ENCODE data around the gene VPS51.
"Not testable (repeated sequence)": the region's sequence is repeated elsewhere in the genome, so short reads cannot be mapped to it uniquely, and the experiment has no call there.

The VPS51 gene

DNA sequence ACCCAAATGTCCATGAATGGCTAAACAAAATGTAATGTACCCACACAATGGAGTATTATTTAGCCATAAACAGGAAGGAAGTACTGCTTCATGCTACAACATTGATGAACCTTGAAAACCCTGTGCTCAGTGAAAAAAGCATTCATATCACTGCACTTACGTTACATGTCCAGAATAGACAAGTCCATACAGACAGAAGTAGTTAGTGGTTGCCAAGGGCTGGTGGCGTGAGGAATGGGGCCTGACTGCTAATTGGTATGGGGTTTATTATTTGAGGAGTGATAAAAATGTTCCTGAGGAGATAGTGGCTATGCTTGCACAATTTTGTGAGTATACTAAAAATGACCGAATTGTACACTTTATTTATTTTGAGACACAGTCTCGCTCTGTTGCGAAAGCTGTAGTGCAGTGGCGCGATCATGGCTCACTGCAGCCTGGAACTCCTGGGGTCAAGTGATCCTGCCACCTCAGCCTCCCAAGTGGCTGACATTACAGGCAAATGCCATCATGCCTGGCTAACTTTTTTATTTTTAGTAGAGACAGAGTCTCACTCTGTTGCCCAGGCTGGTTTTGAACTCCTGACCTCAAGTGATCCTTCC lies 46.0 kb downstream of the VPS51 start:
- Histone ChIP-seq H3K27me3 (ENCODE audit: insufficient read depth, poor library complexity, severe bottlenecking) (no peaks in the 10 kb centered on the region), H3K4me3 (ENCODE audit: severe bottlenecking) (no peak overlapping the region), H3K27ac (ENCODE audit: poor library complexity, severe bottlenecking) (no peak overlapping the region), H3K9me3 (ENCODE audit: severe bottlenecking) (peaks cover under 1% of the 10 kb centered on the region), H3K4me1 (ENCODE audit: insufficient read depth, poor library complexity, severe bottlenecking) (peaks cover 3% of the 10 kb centered on the region), H3K36me3 (ENCODE audit: low read depth) (no peaks in the 10 kb centered on the region)
- TF ChIP-seq, protein P1, sequence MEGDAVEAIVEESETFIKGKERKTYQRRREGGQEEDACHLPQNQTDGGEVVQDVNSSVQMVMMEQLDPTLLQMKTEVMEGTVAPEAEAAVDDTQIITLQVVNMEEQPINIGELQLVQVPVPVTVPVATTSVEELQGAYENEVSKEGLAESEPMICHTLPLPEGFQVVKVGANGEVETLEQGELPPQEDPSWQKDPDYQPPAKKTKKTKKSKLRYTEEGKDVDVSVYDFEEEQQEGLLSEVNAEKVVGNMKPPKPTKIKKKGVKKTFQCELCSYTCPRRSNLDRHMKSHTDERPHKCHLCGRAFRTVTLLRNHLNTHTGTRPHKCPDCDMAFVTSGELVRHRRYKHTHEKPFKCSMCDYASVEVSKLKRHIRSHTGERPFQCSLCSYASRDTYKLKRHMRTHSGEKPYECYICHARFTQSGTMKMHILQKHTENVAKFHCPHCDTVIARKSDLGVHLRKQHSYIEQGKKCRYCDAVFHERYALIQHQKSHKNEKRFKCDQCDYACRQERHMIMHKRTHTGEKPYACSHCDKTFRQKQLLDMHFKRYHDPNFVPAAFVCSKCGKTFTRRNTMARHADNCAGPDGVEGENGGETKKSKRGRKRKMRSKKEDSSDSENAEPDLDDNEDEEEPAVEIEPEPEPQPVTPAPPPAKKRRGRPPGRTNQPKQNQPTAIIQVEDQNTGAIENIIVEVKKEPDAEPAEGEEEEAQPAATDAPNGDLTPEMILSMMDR (IDR thresholded peaks at IDR 0.05; ENCODE audit: poor library complexity, severe bottlenecking): no peak
- ATAC-seq (ENCODE audit: low read depth) (no peak), DNase-seq (ENCODE audit: low spot score) (no peak)

DNA sequence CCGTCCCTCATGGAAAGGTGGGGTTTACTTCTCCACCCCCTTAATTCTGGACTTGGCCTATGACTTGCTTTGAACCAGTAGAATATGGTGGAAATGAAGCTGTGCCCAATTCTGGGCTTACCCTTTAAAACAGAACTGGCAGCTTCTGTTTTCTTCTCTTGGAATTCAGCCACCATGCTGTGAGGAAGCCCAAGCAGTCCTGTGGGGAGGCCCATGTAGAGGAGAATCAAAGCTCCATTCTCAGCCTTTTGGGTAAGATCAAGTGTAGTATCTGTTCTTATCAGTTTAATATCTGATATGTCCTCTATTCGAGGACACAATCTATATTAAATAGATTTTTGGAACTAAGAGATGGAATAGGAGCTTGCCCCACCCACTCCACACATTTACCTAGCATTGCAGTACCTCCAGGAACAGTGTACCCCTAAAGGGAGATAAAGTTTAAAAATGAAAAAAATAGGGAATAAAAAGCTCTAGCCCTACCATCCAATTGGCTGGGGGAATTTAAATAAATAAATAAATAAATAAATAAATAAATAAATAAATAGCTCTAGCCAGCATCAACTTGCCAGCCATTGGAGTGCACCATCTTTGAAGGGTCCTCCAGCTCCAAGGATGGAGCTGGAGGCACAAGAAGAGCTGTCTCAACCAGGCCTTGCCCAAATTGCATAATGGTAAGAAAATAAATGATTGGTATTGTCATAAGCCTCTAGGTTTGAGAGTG lies 51.5 kb downstream of the VPS51 start:
- TF ChIP-seq, protein P1 (IDR thresholded peaks at IDR 0.05; ENCODE audit: poor library complexity, severe bottlenecking): no peak
- no peaks in the 10 kb centered on the region for H3K36me3 ChIP-seq (ENCODE audit: low read depth)
- no peak overlapping the region for H3K27ac ChIP-seq (ENCODE audit: poor library complexity, severe bottlenecking)
- H3K9me3 ChIP-seq (ENCODE audit: severe bottlenecking): peaks cover 3% of the 10 kb centered on the region
- H3K4me3 ChIP-seq (ENCODE audit: severe bottlenecking): no peak overlapping the region
- ATAC-seq (ENCODE audit: low read depth) (no peak), DNase-seq (ENCODE audit: low spot score) (no peak)
- H3K4me1 ChIP-seq (ENCODE audit: insufficient read depth, poor library complexity, severe bottlenecking): peaks cover 12% of the 10 kb centered on the region
- no peaks in the 10 kb centered on the region for H3K27me3 ChIP-seq (ENCODE audit: insufficient read depth, poor library complexity, severe bottlenecking)

DNA sequence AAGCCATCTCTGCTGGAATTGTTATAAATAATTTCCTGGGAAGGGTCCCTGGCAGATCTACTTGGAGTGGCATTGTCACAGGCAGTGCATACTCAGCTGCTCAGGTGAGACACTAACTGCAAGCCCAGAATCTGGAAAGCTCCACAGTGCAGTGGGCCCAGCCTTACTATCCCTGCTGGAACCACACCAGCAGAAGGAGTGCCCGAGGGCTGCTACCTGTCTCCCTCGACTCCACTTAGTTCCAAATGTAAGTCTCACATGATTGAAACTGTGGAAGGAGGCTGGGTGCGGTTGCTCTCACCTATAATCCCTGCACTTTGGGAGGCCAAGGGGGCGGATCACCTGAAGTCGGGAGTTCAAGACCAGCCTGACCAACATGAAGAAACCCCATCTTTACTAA lies 52.6 kb downstream of the VPS51 start:
- H3K27me3 ChIP-seq (ENCODE audit: insufficient read depth, poor library complexity, severe bottlenecking): no peaks in the 10 kb centered on the region
- DNase-seq (ENCODE audit: low spot score): no peak
- TF ChIP-seq, protein P1 (IDR thresholded peaks at IDR 0.05; ENCODE audit: poor library complexity, severe bottlenecking): no peak
- H3K4me3 ChIP-seq (ENCODE audit: severe bottlenecking): no peak overlapping the region
- no peaks in the 10 kb centered on the region for H3K36me3 ChIP-seq (ENCODE audit: low read depth)
- no peak for ATAC-seq (ENCODE audit: low read depth)
- H3K27ac ChIP-seq (ENCODE audit: poor library complexity, severe bottlenecking): no peak overlapping the region
- peaks cover 3% of the 10 kb centered on the region for H3K9me3 ChIP-seq (ENCODE audit: severe bottlenecking)
- peaks cover 12% of the 10 kb centered on the region for H3K4me1 ChIP-seq (ENCODE audit: insufficient read depth, poor library complexity, severe bottlenecking)

DNA sequence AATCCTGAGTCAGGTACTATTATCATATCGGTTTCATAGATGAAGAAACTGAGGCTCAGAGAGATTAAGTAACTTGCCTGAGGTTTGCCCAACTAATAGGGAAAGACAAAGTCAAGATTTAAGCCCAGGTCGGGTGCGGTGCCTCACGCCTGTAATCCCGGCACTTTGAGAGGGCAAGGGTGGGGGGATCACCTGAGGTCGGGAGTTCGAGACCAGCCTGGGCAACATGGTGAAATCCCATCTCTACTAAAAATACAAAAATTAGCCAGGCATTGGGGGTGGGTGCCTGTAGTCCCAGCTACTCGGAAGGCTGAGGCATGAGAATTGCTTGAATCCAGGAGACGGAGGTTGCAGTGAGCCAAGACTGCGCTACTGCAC lies 54.1 kb downstream of the VPS51 start:
- H3K36me3 ChIP-seq (ENCODE audit: low read depth); H3K4me3 ChIP-seq (ENCODE audit: severe bottlenecking); DNase-seq (ENCODE audit: low spot score); H3K27me3 ChIP-seq (ENCODE audit: insufficient read depth, poor library complexity, severe bottlenecking); H3K9me3 ChIP-seq (ENCODE audit: severe bottlenecking); ATAC-seq (ENCODE audit: low read depth): not testable (repeated sequence)
- H3K4me1 ChIP-seq (ENCODE audit: insufficient read depth, poor library complexity, severe bottlenecking): peaks cover 12% of the 10 kb centered on the region
- H3K27ac ChIP-seq (ENCODE audit: poor library complexity, severe bottlenecking): peak overlapping the region; percentile 4

DNA sequence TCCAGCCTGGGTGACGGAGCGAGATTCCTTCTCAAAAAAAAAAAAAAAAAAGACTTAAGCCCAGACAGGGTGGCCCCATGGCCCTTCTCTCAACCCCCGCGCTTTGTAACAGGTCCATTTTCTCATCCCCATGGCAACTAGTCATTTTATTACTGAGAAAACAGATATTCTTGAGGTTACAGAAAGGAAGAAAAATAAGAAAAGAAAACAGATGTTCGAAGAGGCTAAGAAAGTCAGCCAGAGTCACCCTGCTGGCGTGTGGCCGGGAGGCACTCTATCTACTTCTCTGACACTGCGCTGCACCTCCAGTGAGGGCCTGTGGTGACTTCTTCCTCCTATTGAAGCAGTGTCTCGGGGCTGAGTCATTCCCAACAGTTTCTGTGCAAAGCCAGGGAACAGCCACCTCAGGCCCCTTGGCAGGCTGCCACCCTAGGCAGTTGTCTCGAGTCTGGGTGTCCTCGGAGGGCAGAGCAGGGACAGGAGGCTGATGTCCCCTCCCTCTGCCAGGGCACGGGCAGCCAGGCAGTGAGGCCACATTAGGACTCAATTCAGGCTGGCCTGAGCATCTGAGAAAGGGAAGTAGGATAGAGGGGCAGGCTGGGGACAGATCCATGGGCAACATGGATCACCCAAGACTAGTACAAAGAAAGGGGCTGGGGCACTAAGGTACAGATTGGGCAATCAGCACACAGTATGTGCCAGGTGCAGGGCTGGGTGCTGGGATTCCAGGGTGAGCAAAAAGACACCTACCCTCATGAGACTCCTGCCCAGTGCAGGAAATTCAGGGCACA lies 54.7 kb downstream of the VPS51 start:
- H3K9me3 ChIP-seq (ENCODE audit: severe bottlenecking): peaks cover 3% of the 10 kb centered on the region
- no peak for DNase-seq (ENCODE audit: low spot score)
- H3K36me3 ChIP-seq (ENCODE audit: low read depth): no peaks in the 10 kb centered on the region
- H3K27ac ChIP-seq (ENCODE audit: poor library complexity, severe bottlenecking): peak overlapping the region; percentile 4
- peak; percentile 84 for ATAC-seq (ENCODE audit: low read depth)
- TF ChIP-seq, protein P1 (IDR thresholded peaks at IDR 0.05; ENCODE audit: poor library complexity, severe bottlenecking): no peak
- no peaks in the 10 kb centered on the region for H3K27me3 ChIP-seq (ENCODE audit: insufficient read depth, poor library complexity, severe bottlenecking)
- no peak overlapping the region for H3K4me3 ChIP-seq (ENCODE audit: severe bottlenecking)
- H3K4me1 ChIP-seq (ENCODE audit: insufficient read depth, poor library complexity, severe bottlenecking): peaks cover 12% of the 10 kb centered on the region
